SU-DHL-6 (cell line): ENCODE data around the gene TAOK2.
A peak's percentile ranks its signal among the peaks of the same experiment; 100 is the strongest.

Experiments used
- H2AFZ ChIP-seq: fragments of 200-600 bp; sonication (generic); 2 replicates; pipeline ENCODE4 v1.6.1; 2014; ENCODE audit warnings: low read depth, mild to moderate bottlenecking, moderate library complexity, mixed read lengths, antibody characterized with exemption, low read length; ENCODE audit not compliant: severe bottlenecking
- H3F3A ChIP-seq: fragments of 200-600 bp; shearing (Covaris generic); 2 replicates; pipeline ENCODE4 v1.6.0; 2016; ENCODE audit warnings: antibody characterized with exemption, mild to moderate bottlenecking; ENCODE audit not compliant: insufficient read depth
- H3K27ac ChIP-seq: fragments of 200-600 bp; sonication (generic); 2 replicates; pipeline ENCODE4 v1.5.1; 2016; ENCODE audit warnings: low read depth, mild to moderate bottlenecking, low read length, moderate library complexity, mixed read lengths
- H3K27me3 ChIP-seq: fragments of 200-600 bp; sonication (generic), shearing (Covaris generic); 2 replicates; pipeline ENCODE4 v1.6.0; 2014; ENCODE audit warnings: mild to moderate bottlenecking, low read length
- H3K36me3 ChIP-seq: fragments of 200-600 bp; sonication (generic); 2 replicates; pipeline ENCODE4 v1.6.1; 2014; ENCODE audit warnings: mild to moderate bottlenecking, low read length, mixed read lengths
- H3K4me2 ChIP-seq: fragments of 300-600, 200-600 bp; shearing (Covaris generic), sonication (generic); 2 replicates; pipeline ENCODE4 v1.6.0; 2014; ENCODE audit warnings: low read length, low read depth, mild to moderate bottlenecking; ENCODE audit not compliant: poor library complexity, severe bottlenecking
- H3K4me3 ChIP-seq: fragments of 200-600 bp; sonication (generic); 2 replicates; pipeline ENCODE4 v1.5.1; 2014; ENCODE audit warnings: antibody characterized with exemption, low read length, mild to moderate bottlenecking, mixed read lengths; ENCODE audit not compliant: insufficient read depth, poor library complexity, severe bottlenecking
- H3K79me2 ChIP-seq: fragments of 200-600 bp; sonication (generic); 2 replicates; pipeline ENCODE4 v1.6.1; 2014; ENCODE audit warnings: mild to moderate bottlenecking, low read length, moderate library complexity; ENCODE audit not compliant: insufficient read depth
- H3K9ac ChIP-seq: fragments of 200-600 bp; sonication (generic); 2 replicates; pipeline ENCODE4 v1.7.0; 2014; ENCODE audit warnings: mild to moderate bottlenecking, low read length
- H3K9me2 ChIP-seq: fragments of 200-600 bp; sonication (generic); replicated peaks from 2 replicates; pipeline ENCODE4 v1.6.1; 2014; ENCODE audit warnings: low read length; ENCODE audit not compliant: insufficient read depth
- H3K9me3 ChIP-seq: fragments of 200-600 bp; sonication (generic); 2 replicates; pipeline ENCODE4 v1.6.1; 2014; ENCODE audit warnings: low read length, mixed read lengths; ENCODE audit not compliant: insufficient read depth
- H4K20me1 ChIP-seq: fragments of 200-600 bp; sonication (generic); 2 replicates; pipeline ENCODE4 v1.6.1; 2014; ENCODE audit warnings: low read depth, mild to moderate bottlenecking, antibody characterized with exemption, low read length, moderate library complexity, mixed read lengths
- EZH2phosphoT487 ChIP-seq: fragments of 200-600 bp; sonication (generic), shearing (Covaris generic); conservative IDR thresholded peaks from 2 replicates; pipeline ENCODE4 v1.6.1; 2018; ENCODE audit warnings: mild to moderate bottlenecking, antibody characterized with exemption, low read length, moderate library complexity, mixed read lengths
- TF ChIP-seq, protein P1 (sequence below): fragments of 200-600 bp; sonication (generic); IDR thresholded peaks from one replicate; pipeline ENCODE4 v1.5.1; 2017; ENCODE audit warnings: antibody characterized with exemption, mild to moderate bottlenecking, low read length, moderate library complexity; ENCODE audit not compliant: insufficient read depth, poor library complexity, severe bottlenecking

TAOK2 gene

DNA sequence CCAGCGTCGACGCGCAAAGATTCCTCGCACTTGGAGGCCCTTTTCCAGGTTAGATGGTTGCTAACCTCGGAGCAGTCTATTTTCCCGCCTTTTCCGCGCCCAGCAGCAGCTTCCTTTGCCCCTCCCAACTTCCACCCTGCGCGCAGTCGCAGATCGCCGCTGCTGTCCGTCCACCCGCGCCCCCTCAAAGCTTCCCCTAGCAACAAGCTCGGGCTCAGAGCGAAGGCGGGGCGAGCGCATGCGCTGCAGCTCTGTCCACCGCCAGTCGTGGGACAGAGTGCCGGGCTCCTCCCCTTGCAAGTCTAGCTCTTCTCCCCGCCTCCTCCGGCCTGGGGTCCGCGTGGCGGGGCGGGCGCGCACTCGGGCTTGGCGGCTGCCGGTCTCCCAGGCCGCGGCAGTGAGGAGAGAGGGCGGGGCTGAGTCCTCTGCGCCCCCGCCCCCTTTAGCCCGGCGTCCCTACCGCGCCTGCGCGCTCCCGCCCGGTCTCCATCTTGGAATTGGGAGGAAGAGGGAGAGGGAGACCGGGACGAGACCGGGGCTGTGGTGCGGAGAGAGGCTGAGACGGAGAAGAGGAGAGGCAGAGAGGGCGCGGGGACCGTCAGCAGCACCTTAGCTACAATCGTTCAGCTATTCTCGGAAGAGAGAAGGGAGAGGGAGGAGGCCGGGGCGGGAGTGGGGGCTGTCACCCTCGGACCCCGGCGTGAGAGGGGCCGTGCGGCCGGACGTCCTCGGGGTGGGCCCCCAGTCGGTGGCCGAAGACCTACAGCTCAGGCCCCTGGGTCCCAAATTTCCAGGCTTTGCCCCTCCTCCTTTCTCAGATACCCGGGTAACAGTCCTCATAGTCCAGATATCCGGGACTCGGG, at the start of gene TAOK2:
TAOK2 (plus strand) TSS at position 485 of the 863 bp plus-strand sequence. CDS start 3,905 bp downstream, outside the sequence.
- Histone ChIP-seq H3K79me2 (peaks cover 37% of the 10 kb centered on the region), H3K9me2 (no peaks in the 10 kb centered on the region), H3K27ac (peak within 1 kb of the TSS; percentile 68), H3K9ac (peak within 1 kb of the TSS; percentile 97), H3K36me3 (no peaks in the 10 kb centered on the region), H2AFZ (peak within 1 kb of the TSS; percentile 67), H4K20me1 (no peaks in the 10 kb centered on the region), H3K9me3 (no peaks in the 10 kb centered on the region), H3K4me3 (peak within 1 kb of the TSS; percentile 82), H3K27me3 (no peaks in the 10 kb centered on the region), H3K4me2 (peak within 1 kb of the TSS; percentile 78), H3F3A (peaks cover 16% of the 10 kb centered on the region)
- TF ChIP-seq, protein P1, sequence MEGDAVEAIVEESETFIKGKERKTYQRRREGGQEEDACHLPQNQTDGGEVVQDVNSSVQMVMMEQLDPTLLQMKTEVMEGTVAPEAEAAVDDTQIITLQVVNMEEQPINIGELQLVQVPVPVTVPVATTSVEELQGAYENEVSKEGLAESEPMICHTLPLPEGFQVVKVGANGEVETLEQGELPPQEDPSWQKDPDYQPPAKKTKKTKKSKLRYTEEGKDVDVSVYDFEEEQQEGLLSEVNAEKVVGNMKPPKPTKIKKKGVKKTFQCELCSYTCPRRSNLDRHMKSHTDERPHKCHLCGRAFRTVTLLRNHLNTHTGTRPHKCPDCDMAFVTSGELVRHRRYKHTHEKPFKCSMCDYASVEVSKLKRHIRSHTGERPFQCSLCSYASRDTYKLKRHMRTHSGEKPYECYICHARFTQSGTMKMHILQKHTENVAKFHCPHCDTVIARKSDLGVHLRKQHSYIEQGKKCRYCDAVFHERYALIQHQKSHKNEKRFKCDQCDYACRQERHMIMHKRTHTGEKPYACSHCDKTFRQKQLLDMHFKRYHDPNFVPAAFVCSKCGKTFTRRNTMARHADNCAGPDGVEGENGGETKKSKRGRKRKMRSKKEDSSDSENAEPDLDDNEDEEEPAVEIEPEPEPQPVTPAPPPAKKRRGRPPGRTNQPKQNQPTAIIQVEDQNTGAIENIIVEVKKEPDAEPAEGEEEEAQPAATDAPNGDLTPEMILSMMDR = no peak
- no peak for TF ChIP-seq EZH2phosphoT487

DNA sequence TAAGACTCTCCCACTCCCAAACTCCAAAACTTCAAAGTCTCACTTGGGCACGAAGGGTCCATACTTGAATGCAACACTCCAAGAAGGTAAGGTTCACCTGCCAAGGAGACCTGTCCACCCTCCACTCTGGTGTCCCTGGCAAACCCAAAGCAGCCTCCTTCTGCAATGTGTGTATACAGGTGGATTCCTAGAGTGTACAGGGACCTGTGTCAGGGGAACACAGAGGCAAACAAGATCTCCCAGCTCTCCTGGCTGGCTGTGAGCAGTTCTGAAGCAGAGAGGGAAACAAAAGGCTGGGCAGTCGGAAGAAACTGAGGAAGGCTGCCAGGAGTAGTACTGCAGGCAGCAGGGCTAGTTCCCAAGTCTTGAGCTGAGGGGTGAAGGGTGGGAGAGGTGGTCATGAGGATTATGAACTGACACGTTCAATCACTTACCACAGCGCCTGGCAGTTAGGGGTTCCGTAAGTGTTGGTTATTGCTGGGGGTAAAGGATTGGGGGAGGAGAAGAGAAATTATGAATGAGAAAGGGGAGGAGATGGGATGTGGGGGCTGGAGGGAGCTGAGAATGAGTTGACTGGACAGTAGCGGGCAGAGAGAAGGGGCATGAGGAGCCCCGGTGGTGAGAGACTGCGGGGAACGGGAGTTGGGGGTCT, 48.4 kb upstream of the TAOK2 start:
- Histone ChIP-seq H3K9me3 (no peaks in the 10 kb centered on the region), H3K4me2 (peak overlapping the region; percentile 78), H3K9ac (peak overlapping the region; percentile 80), H4K20me1 (no peaks in the 10 kb centered on the region), H3K27ac (no peak overlapping the region), H2AFZ (peak overlapping the region; percentile 69), H3K9me2 (no peaks in the 10 kb centered on the region), H3K4me3 (peak overlapping the region; percentile 59), H3K79me2 (peaks cover 14% of the 10 kb centered on the region), H3K36me3 (peaks cover 3% of the 10 kb centered on the region; the same call in 1 of the 2 replicates), H3K27me3 (no peaks in the 10 kb centered on the region), H3F3A (no peaks in the 10 kb centered on the region)
- no peak for TF ChIP-seq EZH2phosphoT487

DNA sequence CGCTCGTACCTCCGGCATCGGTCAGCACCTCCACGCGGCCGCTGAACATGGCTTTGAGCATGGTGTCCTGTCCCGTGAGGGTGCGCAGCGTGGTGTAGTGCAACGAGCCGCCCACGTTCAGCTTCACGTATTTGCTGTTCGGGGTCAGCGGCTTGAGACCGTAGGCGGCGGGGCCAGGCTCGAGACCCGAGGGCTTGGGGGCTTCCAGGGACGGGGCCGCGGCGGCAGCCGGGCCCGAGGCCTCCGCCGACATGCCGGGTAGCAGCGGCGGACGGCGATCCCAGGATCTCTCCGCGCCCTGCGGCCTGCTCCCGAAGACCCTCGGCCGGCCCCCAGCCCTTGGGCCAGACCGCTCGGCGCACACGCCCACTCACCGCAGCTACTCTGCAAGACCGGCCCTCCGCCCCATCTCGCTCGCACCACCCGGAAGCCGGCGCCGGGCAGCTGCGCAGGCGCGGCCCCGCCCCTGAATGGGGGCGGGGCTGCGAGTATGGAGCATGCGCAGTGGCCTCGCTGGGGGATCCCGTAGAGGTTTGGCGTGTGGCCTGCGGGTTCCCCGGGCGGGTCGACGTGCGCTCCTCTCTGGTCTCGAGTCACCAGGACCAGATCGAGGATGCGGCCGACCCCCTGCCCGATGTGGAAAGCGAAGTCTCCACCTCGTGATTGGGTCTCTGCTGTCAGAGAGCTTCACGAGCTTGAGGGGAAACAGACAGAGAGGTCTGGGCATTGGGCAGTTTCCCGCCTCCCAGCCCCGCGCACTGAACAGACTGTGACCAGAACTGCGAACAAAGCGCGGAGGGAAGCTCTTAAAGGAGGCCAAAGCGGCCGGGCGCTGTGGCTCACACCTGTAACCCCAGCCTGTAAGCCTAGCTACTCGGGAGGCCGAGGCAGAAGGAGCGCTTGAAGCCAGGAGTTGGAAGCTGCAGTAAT, 47.6 kb upstream of the TAOK2 start, which contains the start of gene KCTD13:
KCTD13 (minus strand) TSS at position 446 of the 930 bp plus-strand sequence; CDS start at position 253, 193 bp downstream.
- Histone ChIP-seq H3K4me3 (peak within 1 kb of the TSS; percentile 59), H3K27me3 (no peaks in the 10 kb centered on the region), H3F3A (no peaks in the 10 kb centered on the region), H3K9me2 (no peaks in the 10 kb centered on the region), H2AFZ (peak within 1 kb of the TSS; percentile 83), H3K36me3 (no peaks in the 10 kb centered on the region), H3K4me2 (peak within 1 kb of the TSS; percentile 78), H3K9me3 (no peaks in the 10 kb centered on the region), H3K27ac (peak within 1 kb of the TSS; percentile 46), H3K79me2 (peaks cover 14% of the 10 kb centered on the region), H3K9ac (peak within 1 kb of the TSS; percentile 80), H4K20me1 (no peaks in the 10 kb centered on the region)
- TF ChIP-seq EZH2phosphoT487 = no peak
- TF ChIP-seq, protein P1 = no peak
